ENCODE measurements around the gene PTPRB.

PTPRB gene

GRCh38 chr12:70559390-70559789 lies 77.8 kb downstream of the PTPRB start:
- no peak overlapping the region for H3K4me3 ChIP-seq (ENCODE audit: low read length)
- no peak for DNase-seq (ENCODE audit: low read depth)
- TF ChIP-seq CTCF (conservative IDR thresholded peaks at IDR 0.05; ENCODE audit: low read length) = no peak

- no peak overlapping the region for H3K4me3 ChIP-seq (ENCODE audit: low read length)
- DNase-seq (ENCODE audit: low read depth) = no peak
- TF ChIP-seq CTCF (conservative IDR thresholded peaks at IDR 0.05; ENCODE audit: low read length) = no peak
These were observed 79.5 kb downstream of the PTPRB start for GRCh38 chr12:70557583-70558191.

- no peak overlapping the region for H3K4me3 ChIP-seq (ENCODE audit: low read length)
- TF ChIP-seq CTCF (conservative IDR thresholded peaks at IDR 0.05; ENCODE audit: low read length) = no peak
- no peak for DNase-seq (ENCODE audit: low read depth)
These were observed 80.9 kb downstream of the PTPRB start for GRCh38 chr12:70556179-70556869.

GRCh38 chr12:70555081-70555480 lies 82.1 kb downstream of the PTPRB start:
- DNase-seq (ENCODE audit: low read depth) = no peak
- H3K4me3 ChIP-seq (ENCODE audit: low read length) = no peak overlapping the region
- TF ChIP-seq CTCF (conservative IDR thresholded peaks at IDR 0.05; ENCODE audit: low read length) = no peak

GRCh38 chr12:70553391-70553859 lies 83.8 kb downstream of the PTPRB start:
- no peak for DNase-seq (ENCODE audit: low read depth)
- TF ChIP-seq CTCF (conservative IDR thresholded peaks at IDR 0.05; ENCODE audit: low read length) = no peak
- no peak overlapping the region for H3K4me3 ChIP-seq (ENCODE audit: low read length)

- no peak for TF ChIP-seq CTCF (conservative IDR thresholded peaks at IDR 0.05; ENCODE audit: low read length)
- DNase-seq (ENCODE audit: low read depth) = no peak
- no peak overlapping the region for H3K4me3 ChIP-seq (ENCODE audit: low read length)
These were observed 85.5 kb downstream of the PTPRB start for GRCh38 chr12:70551731-70552130.

- H3K4me3 ChIP-seq (ENCODE audit: low read length) = no peak overlapping the region
- no peak for TF ChIP-seq CTCF (conservative IDR thresholded peaks at IDR 0.05; ENCODE audit: low read length)
- no peak for DNase-seq (ENCODE audit: low read depth)
These were observed 87.0 kb downstream of the PTPRB start for GRCh38 chr12:70550180-70550577.
